GM18505 (cell line): ENCODE data around the gene MYH7.

Experiments
- ATAC-seq: cut with Tn5 transposase; IDR thresholded peaks from one replicate; pipeline ENCODE4 v1.9.1; 2021; ENCODE audit not compliant: unreplicated experiment
- POLR2A ChIP-seq: IDR thresholded peaks from 4 replicates; pipeline ENCODE4 v1.6.1; 2011; ENCODE audit warnings: borderline replicate concordance; ENCODE audit not compliant: insufficient read depth, insufficient read length; ENCODE audit errors: extremely low read depth

Gene MYH7

DNA sequence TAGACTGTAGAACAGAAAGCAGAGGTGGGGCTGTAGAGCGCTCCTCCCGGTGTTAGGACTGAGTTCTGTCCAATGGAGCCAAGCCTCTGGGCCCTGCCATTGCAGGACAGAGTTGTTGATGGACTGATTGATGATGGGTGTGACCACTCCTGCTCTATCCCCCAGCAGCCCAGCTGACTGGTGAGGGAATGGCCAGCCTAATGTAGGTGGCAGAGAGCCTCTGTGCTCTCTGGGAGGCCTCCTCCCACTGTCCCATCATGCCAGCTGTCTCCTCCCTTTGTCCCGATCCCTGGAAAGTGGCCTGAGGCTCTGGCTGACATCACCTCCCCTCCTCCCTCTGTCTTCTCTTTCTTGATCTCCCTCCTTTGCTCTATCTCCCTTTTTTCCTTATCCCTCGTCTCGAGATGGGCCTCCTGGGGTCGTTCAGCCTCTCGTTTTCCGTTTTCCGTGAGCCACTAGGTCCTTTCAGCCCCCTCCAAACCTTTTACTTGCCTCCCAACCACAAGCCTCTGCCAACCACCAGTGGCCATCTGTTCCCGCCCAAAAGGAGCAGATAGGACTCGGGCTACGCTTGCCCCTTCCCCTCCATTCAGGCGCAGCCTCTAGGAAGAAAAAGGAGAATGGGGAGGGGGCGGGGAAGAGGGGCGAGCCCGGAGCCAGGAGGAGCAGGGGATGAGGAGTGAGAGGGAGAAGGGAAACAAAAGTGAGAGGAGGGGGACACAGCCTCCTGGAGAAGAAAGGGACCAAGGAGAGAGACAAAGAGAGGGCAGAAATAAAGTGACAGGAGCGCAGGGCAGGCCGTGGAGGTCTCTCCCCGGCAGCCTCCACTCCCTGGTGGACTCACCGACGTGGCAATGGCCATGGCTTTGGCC is 71.1 kb downstream of the MYH7 start:
- ATAC-seq = no peak
- TF ChIP-seq POLR2A = no peak
